IMR-90 (cell line): ENCODE data around the gene PRSS1.

Source experiments
- CEBPB ChIP-seq: IDR thresholded peaks from 2 replicates; pipeline ENCODE4 v1.6.1; 2012; ENCODE audit warnings: low read depth, low read length, improper control_type of control experiment
- CHD1 ChIP-seq: IDR thresholded peaks from 2 replicates; pipeline ENCODE4 v1.6.1; 2012; ENCODE audit warnings: low read depth, low read length, improper control_type of control experiment
- MXI1 ChIP-seq: IDR thresholded peaks from 2 replicates; pipeline ENCODE4 v1.6.1; 2012; ENCODE audit warnings: low read depth, mild to moderate bottlenecking, low read length, moderate library complexity, borderline replicate concordance
- POLR2A ChIP-seq: IDR thresholded peaks from 2 replicates; pipeline ENCODE4 v1.6.1; 2012; ENCODE audit warnings: mild to moderate bottlenecking, low read depth, low read length
- RFX5 ChIP-seq: IDR thresholded peaks from 2 replicates; pipeline ENCODE4 v1.8.0; 2012; ENCODE audit warnings: low read depth, mild to moderate bottlenecking, low read length, moderate library complexity
- TF ChIP-seq, protein P1 (sequence below): conservative IDR thresholded peaks from 2 replicates; pipeline ENCODE4 v1.5.1; 2012; ENCODE audit warnings: mild to moderate bottlenecking, low read depth, low read length, improper control_type of control experiment
- TF ChIP-seq, protein P2 (sequence below): fragments of 150-350 bp; IDR thresholded peaks from 2 replicates; pipeline ENCODE4 v1.6.1; 2017; ENCODE audit warnings: mild to moderate bottlenecking, antibody characterized with exemption, low read length, low read depth
- TF ChIP-seq, protein P3 (sequence below): fragments of 150-350 bp; IDR thresholded peaks from 2 replicates; pipeline ENCODE4 v1.6.1; 2016; ENCODE audit warnings: low read depth, mild to moderate bottlenecking, low read length, moderate library complexity, borderline replicate concordance

DNA sequence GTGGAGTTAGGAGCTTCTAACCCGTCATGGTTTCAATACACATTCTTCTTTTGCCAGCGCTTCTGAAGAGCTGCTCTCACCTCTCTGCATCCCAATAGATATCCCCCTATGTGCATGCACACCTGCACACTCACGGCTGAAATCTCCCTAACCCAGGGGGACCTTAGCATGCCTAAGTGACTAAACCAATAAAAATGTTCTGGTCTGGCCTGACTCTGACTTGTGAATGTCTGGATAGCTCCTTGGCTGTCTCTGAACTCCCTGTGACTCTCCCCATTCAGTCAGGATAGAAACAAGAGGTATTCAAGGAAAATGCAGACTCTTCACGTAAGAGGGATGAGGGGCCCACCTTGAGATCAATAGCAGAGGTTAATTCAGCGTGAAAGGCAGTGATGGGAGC is 43.9 kb downstream of the PRSS1 start:
- TF ChIP-seq CHD1: no peak
- TF ChIP-seq CEBPB: no peak
- no peak for TF ChIP-seq POLR2A
- TF ChIP-seq, protein P1, sequence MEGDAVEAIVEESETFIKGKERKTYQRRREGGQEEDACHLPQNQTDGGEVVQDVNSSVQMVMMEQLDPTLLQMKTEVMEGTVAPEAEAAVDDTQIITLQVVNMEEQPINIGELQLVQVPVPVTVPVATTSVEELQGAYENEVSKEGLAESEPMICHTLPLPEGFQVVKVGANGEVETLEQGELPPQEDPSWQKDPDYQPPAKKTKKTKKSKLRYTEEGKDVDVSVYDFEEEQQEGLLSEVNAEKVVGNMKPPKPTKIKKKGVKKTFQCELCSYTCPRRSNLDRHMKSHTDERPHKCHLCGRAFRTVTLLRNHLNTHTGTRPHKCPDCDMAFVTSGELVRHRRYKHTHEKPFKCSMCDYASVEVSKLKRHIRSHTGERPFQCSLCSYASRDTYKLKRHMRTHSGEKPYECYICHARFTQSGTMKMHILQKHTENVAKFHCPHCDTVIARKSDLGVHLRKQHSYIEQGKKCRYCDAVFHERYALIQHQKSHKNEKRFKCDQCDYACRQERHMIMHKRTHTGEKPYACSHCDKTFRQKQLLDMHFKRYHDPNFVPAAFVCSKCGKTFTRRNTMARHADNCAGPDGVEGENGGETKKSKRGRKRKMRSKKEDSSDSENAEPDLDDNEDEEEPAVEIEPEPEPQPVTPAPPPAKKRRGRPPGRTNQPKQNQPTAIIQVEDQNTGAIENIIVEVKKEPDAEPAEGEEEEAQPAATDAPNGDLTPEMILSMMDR: no peak
- TF ChIP-seq, protein P2, sequence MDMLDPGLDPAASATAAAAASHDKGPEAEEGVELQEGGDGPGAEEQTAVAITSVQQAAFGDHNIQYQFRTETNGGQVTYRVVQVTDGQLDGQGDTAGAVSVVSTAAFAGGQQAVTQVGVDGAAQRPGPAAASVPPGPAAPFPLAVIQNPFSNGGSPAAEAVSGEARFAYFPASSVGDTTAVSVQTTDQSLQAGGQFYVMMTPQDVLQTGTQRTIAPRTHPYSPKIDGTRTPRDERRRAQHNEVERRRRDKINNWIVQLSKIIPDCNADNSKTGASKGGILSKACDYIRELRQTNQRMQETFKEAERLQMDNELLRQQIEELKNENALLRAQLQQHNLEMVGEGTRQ: no peak
- TF ChIP-seq, protein P3, sequence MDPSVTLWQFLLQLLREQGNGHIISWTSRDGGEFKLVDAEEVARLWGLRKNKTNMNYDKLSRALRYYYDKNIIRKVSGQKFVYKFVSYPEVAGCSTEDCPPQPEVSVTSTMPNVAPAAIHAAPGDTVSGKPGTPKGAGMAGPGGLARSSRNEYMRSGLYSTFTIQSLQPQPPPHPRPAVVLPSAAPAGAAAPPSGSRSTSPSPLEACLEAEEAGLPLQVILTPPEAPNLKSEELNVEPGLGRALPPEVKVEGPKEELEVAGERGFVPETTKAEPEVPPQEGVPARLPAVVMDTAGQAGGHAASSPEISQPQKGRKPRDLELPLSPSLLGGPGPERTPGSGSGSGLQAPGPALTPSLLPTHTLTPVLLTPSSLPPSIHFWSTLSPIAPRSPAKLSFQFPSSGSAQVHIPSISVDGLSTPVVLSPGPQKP: no peak
- no peak for TF ChIP-seq RFX5
- no peak for TF ChIP-seq MXI1
